Activated T-helper 1 cell treated with anti-CD3 and anti-CD28 coated beads, Interleukin-2, amount 50 U/mL, for 16 hours (primary cell): ENCODE results near the gene DNM3.

Source experiments
- DNase-seq, 2 donors: peaks; one replicate each; pipeline ENCODE4 v3.0.0-alpha.2; 2020; ENCODE audit warnings: low read depth in 1 of 2, low spot score in 1 of 2

Gene DNM3

DNA sequence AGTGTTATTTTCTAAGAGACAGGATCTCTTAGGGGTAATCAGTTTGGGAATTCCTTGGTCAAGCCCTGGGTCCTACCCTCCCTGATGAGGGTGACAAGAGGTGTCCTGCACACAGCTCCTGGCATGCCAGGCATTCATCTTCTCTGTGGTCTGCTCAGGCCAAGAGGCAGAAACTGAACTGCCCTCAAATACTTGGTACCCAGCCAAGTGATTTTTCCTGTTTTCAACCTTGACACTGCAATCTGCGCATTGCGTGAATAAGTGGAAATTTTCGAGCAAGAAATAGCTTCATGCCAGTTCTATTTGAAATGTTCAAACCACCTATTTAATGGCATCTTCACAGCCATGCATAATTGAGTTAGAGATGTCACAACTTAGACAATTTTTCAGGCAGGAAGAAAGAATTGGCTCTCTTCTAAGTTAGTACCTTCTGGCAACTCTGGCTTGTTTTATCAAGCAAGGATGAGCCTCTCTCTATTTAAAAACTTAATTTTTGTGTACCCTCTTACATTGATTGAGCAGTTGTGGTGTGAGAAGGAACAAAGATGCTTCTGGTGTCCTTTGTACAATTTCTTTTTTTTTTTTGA lies 27.0 kb downstream of the DNM3 start:
- DNase-seq = no peak

DNA sequence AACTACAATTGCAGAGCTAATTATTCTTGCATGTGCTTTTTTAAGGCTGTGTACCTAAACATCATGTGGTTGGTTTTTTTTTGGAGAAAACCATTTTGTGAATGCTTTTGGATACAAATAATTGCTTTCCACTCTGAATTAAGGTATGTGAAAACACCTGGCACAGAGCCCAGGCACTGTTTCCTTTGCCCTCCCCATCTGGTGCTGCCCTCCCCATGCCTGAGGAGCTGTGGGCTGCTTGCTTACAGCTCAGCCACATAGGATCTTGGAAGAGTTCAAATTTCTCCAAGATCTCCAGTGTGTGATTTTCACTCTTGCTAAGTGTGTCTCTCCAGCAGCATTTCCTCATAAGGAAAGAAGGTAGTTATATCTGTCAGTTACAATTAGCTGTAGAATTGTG lies 27.8 kb downstream of the DNM3 start:
- no peak for DNase-seq

DNA sequence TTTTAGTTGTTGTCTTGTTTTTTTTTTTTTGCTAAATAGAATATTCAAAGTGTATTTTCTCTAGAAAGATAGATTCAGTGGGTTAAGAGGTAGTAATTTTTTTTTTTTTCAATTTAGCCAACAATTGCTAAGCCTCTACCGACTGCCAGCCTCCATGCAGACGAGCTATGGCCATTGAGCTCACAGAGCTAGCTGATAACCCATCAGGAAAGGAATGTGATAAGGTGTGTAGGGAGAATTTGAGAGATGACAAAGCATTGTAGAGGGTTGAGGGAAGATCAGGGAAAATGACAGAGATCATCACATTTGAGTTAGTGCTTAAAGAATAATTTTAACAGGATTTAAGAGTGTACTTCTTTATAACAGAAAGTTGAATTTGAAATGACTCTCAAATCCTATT lies 30.6 kb downstream of the DNM3 start:
- DNase-seq = no peak

DNA sequence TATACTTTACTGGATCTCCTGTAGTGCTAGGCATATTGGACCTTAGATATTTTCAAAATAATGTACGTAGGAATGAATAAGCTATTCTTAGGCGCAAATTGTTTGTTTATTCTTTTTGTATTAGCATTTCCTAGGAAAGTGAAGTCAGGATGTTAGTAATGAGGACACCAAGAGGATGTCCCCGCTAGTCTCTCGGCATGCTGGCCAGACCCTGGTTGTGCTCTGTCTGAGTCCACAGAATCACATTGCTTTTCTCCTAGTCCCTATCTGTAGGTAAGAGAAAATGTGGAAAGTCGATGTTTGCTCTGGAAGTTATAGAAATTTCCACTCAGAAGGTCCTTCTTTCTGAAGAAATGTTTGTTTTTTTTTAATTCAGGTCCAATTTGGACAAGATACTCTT lies 31.1 kb downstream of the DNM3 start:
- no peak for DNase-seq

DNA sequence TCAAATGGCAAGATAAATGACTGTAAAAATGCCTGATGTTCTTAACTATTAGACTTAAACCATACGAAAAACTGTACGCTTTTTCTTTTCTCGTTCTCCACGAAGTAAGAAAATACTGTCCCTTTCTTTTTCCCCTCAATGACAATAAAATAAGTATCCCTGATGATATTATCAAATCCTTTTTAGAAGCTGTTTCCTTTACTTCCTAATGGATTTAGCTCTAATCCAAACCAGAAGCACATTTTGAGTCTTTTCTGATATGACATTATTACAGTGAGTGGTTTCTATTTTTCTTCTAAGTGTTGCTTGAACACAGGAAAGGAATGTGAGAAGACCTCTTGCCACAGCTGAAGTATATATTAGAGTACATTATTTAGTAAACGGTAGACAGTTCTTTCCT lies 32.4 kb downstream of the DNM3 start:
- DNase-seq = no peak

DNA sequence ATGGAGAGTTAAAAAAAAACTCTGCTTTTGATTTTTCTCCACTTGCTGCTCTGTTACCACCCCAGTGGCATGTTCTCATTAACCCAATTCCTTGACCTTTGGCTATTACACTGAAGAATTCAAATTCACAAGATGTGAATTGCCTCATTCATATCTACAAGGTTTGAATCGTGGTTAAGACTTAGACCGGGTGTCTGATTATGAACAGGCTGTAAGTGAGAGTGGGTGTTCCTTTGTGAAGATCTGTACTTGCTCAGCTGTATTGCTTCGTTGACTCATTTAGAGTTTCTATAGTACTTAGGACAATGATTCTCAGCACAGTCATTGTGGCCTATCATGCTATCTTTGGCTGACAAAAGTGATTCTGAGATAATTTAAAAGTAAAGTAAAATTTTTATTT lies 36.4 kb downstream of the DNM3 start:
- DNase-seq = no peak

DNA sequence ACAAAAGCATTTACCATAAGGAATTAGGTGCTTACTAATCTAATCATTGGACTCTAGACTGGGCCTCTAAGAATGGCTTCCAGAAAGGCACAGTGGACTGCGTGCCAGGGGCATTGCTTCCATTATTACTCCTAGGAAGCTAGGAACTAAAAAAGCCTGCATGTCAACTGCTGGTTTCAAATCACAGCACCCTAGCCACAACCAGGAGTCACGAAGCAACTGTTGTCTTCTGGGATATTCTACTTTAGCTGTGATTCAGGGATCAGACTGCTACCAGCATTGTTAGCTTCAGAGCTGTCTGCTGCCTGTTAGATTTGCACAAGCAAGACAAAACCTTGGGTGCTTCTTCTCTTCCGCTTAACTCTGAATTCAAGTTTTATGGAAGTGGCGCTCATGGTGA lies 38.3 kb downstream of the DNM3 start:
- no peak for DNase-seq

DNA sequence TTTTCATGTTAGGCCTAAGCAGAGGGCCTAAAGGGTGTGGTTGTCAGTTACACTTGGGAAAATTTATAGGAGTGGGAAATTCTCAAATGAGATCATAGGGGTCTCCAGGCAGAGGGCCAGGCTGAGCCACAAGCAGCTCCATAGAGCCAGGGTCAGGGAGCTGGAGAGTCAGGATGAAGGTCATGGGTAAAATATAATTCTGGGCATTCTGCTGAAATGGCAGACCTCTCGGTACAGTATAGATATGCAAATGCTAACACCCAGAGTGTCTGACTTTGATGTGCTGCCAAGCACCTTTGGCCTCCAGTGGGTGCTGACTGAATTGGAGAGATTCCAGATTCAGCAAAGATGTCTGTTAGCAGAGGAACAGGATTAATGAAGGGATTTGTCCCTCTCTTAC lies 40.1 kb downstream of the DNM3 start:
- DNase-seq = no peak

DNA sequence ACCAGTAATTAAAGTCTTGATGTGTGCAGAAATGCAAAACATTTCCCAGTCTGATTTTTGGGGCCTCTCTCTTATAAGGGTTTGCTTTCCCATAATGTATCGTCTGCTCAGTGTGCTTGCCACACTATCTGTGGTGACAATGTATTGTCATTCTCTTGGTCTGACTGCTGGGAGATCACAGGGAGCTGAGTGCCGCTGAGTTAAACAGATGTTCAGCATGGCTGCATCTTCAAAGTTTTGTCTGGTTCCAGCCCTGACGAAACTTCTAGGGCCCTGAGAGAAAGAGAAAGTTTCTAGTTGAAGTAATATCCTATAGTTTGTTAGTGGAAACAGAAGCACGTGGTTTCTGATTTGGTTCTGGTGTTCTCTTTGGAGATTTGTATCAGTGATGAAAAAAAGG lies 42.6 kb downstream of the DNM3 start:
- DNase-seq = no peak

DNA sequence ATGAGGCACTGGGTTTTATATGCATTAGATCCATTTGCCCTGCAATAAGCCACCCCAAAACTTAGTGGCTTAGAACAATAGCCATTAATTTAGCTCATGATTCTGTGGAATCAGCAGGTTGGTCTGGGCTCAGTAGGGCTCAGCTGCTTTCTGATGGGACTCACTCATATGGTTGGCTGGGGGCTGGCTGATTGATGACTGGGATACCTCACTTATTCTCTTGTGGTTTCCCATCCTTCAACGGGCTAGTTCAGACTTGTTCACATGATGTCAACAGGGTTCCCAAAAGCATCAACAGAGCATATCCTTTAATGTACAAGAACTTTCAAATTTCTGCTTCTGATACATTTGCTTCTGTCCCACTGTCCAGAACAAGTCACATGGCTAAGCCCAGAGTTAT lies 43.2 kb downstream of the DNM3 start:
- no peak for DNase-seq

DNA sequence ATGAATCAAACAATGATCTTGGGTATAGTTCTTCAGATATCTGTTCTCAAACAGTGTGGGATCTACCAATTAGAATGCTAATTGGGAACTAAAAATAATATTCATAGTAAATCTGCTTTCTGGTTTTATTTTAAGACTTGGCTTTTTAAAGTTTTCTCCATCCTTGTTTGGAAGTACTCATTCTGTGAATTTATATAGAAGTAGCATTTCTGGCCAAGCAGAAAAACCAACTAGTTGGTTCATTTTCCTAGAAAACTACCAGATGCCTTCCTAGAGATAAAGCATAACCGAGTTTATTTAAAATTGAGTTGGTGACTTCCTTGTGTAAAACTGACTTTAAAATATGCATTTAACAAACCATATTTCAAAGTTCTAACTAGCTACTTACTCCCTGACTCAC lies 48.8 kb downstream of the DNM3 start:
- DNase-seq = no peak

DNA sequence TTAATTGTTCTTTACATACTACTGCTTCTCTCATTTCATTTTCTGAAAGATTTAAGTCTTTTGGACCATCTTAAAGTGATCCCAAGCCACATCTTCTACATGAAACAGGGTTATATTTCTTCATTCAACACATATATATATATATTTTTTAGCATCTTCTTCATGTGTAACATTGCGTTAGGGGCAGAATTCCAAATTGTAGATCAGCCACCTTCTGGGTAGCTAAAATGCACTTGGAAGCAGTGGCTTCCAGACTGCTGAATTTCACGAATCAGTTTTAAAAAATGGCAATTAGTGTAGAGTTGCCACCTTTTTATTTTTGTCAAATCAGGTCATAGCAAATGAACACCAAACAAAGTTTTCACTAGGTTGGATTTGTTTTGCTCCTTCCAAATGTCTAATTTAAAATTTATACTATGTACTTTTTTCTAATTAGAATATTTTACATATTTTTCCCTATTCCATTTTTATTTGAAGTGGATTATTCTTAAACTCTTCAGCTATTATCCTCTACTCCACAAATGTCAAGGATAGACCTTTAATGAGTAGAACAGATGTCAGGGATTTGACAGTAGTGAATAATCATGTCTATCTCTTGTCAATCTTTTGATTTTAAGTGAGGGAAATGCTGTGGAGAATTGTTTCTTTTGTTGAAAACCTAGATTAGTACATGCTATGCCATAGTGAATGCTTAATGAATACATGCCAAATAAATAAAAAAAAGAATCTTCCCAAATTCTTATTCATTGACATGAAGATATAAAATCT lies 55.8 kb downstream of the DNM3 start:
- DNase-seq = no peak

DNA sequence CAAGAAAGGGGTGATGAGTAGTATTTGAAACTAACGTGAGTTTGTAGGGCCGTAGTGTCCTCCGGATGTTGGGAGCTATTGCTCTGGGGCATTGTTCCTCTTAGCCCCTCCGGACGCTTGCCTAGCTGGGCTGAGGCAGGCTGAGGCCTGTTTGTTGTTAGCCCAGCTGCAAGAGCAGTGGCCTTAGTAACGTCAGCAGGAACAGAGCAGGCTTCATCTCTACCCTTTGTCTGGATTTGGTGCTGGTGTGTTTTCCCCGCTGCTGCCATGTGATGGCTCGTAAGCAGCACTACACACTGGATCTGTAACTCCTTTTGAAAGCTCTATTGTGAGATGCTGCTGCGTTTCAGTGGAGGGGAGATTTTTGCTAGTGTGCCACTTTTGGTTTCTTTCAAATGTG lies 57.6 kb downstream of the DNM3 start:
- DNase-seq = no peak

DNA sequence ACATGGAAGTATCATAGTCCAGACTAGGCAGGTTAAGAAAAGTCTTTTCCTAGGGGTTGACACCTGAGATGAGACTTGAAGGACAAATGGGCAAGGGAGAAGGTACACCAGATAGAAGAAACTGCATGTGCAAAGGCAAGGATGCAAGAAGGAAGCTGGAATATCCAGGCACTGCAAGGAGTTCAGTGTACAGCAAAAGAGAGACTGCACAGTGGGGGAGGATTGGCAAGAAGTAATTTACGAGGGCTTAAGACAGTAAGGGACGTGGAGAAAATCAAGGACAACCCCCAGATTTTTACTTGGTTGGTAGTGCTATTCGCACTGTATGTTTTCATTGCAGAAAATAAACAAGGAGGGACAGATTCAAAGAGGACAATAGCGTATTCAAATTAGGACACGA lies 58.5 kb downstream of the DNM3 start:
- DNase-seq = no peak

DNA sequence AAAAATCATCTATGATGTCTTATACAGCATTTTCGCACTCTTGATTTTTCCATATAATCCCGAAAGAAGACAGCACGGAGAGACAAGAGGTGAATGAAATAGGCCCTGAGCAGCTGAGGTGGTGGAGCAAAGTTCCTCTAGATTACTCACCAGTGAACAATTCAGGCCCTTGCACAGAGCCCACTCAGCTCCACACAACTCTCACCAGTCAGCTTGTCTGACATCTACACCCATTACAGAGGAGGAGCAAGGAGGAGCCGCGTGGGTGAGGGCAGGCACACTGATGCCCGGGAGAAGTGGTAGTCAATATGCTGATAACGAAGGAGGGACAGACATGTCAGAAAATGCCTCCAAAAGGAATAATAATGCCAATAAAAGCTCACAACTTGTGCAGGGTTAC lies 59.9 kb downstream of the DNM3 start:
- DNase-seq = no peak

DNA sequence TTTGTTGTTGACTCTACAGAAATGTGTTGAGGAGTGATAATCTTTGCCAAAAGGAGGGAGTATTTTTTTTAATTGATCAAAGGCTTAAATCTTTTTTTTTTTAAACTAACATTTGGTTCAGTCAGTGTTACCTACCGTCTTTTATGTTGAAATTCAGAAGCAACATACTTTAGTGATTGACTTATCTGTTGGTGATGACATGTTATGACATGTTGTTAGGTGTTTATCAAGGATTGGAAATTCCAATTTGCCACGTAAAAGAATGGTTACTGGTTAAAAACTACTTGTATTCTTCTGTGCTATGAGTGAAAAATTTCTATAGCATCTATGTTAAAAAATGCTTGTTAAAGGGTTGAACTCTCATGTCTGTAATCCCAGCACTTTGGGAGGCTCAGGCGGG lies 61.2 kb downstream of the DNM3 start:
- DNase-seq = no peak

DNA sequence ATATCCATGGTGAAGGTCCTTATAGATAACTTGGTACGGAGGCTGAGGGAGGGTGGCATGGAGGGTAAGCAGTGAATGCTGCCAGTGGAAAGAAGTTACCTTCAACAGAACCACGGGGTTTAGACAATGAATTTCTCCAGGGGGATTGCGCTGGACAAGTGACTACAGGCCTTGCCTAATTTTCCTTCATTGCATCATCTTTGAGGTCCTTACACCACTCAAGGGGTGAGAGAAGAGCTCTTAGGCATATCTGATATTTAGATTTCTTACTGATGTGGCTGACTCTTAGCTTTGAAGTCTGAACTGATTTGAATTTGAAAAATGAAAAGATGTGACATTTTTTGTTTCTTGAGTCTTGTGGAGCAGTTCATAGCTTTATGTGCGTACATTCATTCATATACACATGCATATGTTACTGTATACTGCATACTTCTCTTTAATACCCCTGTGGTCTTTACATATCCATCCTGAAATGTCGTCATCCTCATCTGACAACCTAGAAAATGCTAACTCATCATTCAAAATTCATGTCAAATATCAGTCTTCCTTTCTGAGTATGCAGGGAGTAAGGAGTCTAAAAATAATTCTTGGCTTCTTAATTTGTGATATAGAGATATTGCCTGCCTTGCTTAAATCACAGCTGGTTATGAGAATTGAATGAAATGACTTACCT lies 63.6 kb downstream of the DNM3 start:
- no peak for DNase-seq

DNA sequence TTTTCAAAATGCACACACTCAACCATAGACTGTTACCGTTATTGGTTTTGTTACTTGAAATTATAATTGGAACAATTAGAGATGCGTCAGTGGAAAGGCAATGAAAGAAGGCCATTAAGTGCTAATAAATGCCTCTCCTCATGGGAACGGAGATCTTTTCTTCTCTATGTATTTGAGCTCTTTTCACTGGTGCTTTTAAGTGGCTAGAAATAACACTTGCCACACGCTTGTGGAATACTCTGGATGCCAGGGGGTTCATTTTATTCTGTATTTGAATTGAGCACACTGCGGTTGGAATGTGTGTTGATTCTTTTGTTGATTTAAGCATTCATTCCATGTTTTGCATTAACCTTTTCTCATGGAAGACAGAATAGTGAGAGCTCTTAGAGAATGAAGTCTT lies 68.4 kb downstream of the DNM3 start:
- no peak for DNase-seq

DNA sequence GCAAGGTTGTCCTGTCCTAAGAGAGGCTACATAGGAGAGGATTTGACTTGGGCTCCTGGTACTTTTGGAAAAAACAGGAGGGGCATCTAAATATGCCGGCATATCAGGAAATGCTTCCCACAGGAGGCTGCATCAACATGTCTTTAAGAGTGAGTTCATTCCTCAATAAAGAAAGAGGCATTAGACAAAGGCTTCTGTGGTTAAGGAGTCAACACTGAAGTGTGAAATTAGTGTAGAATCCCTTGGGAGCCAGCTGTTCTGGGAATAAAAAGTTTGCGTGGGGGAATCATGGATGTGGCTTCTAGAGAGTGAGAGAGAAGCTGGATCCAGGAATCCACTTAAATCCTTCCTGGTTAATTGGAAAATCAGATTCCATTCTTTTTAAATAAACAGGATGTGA lies 69.5 kb downstream of the DNM3 start:
- DNase-seq = no peak

DNA sequence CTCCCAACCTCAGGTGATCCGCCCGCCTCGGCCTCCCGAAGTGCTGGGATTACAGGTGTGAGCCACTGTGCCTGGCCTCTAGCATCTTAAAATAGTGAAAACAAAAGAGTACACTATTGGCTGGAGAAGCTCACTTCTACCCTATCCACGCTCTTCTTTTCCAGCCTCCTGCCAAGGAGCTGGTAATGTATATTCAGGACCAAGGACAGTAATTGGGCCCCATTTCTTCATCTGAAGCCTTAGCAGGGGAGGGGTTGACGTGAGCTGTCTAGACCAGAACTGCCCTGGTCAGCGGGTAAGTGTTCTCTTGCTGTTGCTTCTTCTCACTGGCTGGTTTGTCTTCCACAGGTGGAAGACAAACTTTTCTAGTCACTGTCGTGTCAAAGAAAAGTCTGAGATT lies 70.2 kb downstream of the DNM3 start:
- no peak for DNase-seq

DNA sequence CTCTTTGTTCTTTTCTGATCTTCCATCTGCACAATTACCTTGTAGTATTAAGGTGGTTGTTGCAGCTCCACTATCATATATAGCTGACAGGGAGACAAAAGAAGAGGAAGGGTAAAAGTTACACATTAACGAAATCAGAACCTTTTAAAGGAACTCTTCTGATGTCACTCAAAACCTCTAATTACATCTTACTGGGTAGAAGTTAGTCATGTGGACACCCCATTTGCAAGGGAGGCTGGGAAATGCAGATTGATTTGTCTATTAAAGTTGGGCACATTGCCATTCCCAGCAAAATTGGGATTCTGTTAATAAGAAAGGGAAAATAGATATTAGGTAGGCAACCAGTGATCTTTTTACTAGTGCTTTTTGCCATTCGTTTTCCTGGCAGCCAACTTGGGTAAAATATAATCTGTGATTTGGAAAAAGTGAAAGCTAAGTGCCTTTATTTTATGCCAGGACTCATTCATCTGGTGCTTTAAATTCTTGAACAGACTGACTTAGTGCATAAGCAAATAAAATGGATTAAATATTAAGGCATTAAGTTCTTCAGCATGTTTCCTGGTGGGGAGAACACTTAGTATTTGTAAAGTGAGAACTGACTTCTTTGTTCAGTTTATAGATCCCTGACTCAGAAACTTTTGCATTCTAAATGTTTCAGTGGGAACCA lies 71.3 kb downstream of the DNM3 start:
- no peak for DNase-seq

DNA sequence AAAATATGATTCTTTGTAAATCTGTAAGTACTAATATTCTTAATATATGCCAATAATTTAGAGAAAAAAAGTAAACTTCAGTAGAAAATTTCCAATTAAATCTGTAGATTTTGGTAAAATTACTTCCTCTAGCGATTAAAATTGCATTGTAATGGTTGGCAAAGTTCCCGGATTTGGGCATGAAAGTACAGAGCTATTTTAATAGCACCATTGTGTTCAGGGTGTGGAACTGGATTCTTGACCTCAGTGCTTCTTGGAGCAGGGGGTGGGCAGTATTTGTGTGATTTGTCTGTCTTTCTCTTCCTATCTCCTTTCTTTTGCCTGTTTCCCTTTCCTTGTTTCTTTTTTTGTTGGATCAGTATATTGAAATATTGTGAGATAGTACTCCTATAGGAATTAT lies 72.1 kb downstream of the DNM3 start:
- no peak for DNase-seq
